D721Med (cell line): Measurements from ENCODE around the gene IFT22.

Experiments used
- DNase-seq: peaks from one replicate; pipeline ENCODE4 v3.0.0; 2011; ENCODE audit warnings: low spot score; ENCODE audit not compliant: insufficient read length
- FAIRE-seq: peaks from 2 replicates; lab custom pipeline; 2011; peaks lifted over from hg19 to GRCh38; lab: Jason Lieb, UNC
- CTCF ChIP-seq: IDR thresholded peaks from 2 replicates; pipeline ENCODE4 v1.5.1; 2012; ENCODE audit warnings: mild to moderate bottlenecking, control low read depth; ENCODE audit not compliant: insufficient read depth; ENCODE audit errors: missing control alignments

The IFT22 gene

DNA sequence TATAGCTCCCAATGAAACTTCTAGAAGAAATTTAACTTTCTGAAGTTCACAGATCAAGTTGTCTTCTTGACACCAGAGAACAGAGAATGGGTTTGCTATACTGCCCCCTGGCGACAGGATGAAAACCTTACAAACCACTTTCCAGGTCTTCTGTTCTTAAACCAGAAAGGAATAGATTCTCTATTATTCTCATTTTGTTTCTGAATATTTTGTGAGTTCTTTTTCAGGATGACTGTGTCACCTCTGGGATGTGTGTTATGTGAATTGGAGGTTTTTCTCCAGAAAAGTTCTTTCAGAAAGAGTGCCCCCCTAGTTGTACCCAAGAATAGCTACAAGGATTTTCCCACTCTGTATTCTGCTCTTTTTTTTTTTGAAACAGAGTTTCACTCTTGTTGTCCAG, 6.3 kb downstream of the IFT22 start:
- no peak for FAIRE-seq
- peak; percentile 55 for TF ChIP-seq CTCF
- peak; percentile 60 for DNase-seq

- no peak for TF ChIP-seq CTCF
- no peak for FAIRE-seq
- DNase-seq = peak; percentile 48
Measured at GRCh38 chr7:101308245-101309085, 13.1 kb downstream of the IFT22 start.

DNA sequence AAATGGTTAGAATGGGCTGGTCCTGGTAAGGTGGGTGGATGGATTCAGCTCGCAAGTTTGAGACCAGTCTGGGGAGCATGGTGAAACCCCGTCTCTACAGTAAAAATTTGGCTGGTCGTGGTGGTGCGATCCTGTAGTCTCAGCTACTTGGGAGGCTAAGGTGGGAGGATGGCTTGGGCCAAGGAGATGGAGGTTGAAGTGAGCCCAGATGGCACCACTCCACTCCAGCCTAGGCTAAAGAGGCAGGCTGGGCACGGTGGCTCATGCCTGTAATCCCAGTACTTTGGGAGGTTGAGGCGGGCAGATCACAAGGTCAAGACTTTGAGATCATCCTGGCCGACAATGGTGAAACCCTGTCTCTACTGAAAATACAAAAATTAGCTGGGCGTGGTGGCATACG, 15.3 kb downstream of the IFT22 start:
- FAIRE-seq = no peak
- DNase-seq = no peak
- no peak for TF ChIP-seq CTCF

GRCh38 chr7:101303102-101303701, 18.4 kb downstream of the IFT22 start:
- TF ChIP-seq CTCF = no peak
- no peak for DNase-seq
- FAIRE-seq = no peak

DNA sequence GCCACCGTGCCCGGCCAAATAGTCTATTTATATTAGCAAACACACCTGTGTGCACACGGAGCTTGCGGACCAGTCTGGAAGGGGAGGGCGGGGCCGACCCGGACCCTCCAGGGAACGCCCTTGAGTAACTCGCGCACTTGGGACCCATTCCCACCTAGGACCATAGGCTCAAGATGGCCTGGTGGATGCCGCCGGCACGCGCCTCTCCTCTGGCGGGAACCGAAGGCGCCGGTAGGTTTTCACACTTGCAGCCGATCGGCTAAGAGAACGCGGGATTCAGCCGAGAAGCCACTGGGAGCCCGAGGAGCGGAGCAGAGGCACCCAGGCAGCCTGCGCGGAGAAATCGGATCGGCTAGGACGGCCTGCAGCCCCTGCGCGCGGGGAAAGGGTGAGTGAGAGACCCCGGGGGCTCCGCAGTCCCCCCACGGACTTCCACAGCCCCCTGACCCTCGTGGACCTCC, 18.9 kb downstream of the IFT22 start:
- TF ChIP-seq CTCF = no peak
- FAIRE-seq (no peak), DNase-seq (no peak)

DNA sequence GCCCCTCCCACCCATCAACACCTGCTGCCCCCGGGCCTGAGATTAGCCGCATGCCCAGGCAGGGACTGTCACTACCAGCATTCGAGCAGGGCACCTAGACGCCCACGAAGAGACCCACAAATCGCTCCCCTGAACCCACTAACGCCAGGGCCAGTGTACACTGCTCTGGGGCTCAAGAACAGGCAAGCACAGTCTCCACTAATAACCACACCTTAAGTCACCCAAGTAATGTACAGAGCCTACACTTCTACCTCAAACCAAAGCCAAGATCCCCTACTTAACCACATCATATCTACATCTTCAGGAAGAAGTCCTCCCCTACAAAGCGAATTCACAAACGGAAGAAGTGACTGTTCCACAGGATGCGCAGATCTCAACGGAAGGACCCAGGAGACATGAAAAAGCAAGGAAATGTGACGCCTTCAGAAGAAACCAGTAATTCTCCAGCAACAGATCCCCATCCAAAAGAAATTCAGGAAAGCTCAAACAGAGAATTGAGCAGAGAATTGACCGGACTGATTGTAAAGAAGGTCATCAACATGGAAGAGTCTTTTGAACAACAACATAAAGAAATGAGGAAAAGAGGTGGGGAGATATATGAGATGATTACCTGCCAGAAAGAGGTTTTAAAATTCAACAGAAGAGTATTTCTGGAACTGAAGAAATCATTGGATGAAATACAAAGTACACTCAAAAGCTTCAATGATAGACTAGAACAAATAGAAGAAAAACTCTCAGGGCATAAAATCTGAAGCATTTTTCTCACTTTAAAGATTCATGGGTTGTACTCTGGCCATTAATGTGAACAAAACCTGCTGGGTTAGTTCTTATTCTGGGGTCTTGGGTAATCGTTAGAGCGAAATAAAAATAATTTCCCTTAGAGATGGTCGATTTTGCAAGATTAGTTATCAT, 20.9 kb downstream of the IFT22 start:
- TF ChIP-seq CTCF = no peak
- FAIRE-seq (no peak), DNase-seq (no peak)
